ENCODE measurements around the gene TPRG1. TPM values are rescaled to one million over a fixed set of nuclear protein-coding genes. Genes with fewer than 3 reads are reported as not detected.

Gene TPRG1
- total and polyA plus RNA-seq, 2 of the 4 experiments (the other 2 are of a cell fraction) = 0.17 TPM; not detected in 1

DNA sequence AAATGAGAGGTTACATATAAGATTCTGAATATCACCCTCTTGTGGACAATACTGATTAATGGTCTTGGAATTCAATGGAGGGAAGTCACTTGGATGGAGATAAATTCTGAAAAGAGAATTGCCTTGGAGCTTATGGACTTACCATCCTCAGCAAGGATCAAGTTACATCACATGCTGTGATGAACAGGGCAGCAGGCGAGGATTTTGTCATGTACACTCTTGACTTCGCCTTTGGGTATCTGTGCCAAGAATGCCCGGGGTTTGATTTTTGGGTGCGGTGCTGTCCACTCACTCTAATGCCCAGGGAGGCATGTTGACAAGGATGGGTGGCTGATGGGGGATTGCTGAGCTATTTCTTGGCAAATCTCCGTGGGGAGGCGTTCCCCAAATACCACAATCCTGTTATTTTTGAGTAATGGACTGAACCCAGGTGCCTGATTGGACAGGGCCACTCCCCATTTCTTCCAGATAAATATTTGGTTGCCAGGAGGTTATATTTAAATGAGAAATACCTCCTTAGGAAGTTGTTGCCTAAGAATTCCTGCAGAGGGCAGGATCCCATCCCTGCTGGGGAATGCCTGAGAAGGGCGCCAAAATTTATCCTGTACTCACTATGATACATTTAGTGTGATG is 96.3 kb downstream of the TPRG1 start:
- H3K4me3 ChIP-seq (ENCODE audit: insufficient read depth, low read depth, low read length) = no peak overlapping the region
- H3K27me3 ChIP-seq (ENCODE audit: control insufficient read depth, insufficient read depth, low read length) = no peaks in the 10 kb centered on the region; the same call in 1 of the 2 replicates
- no peak overlapping the region for H3K4ac ChIP-seq (ENCODE audit: low read depth, low read length)
- H2BK15ac ChIP-seq (ENCODE audit: low read depth, low read length) = no peak overlapping the region
- dilution Hi-C loops (cut with HindIII; ENCODE audit: low sequenced_read_pairs, unreplicated experiment) = no loop called here
- no peak overlapping the region for H2BK120ac ChIP-seq (ENCODE audit: low read depth, low read length)
- no TSS peak for BruUV-seq (replicated peaks)
- no peak overlapping the region for H3K23ac ChIP-seq (ENCODE audit: low read depth, low read length)
- TF ChIP-seq BHLHE40 (IDR thresholded peaks at IDR 0.05; ENCODE audit: low read depth, low read length) = no peak
- 0 out of 2 replicates have a peak, but pooled peaks have one; percentile 9 for TF ChIP-seq CTCF (conservative IDR thresholded peaks at IDR 0.05; ENCODE audit: low read depth, low read length)
- in situ Hi-C loops (cut with MboI; ENCODE audit: low sequenced_read_pairs) = loop anchor here (10.0 kb wide), 1 partner anchor 677 kb away; no protein-coding TSS in a partner anchor
- no peak overlapping the region for H4K91ac ChIP-seq (ENCODE audit: insufficient read depth, low read depth, low read length)
- no peak overlapping the region for H3K4me2 ChIP-seq (ENCODE audit: low read depth, low read length)
- H3K36me3 ChIP-seq (ENCODE audit: control insufficient read depth, insufficient read depth, low read length) = no peaks in the 10 kb centered on the region
- intact Hi-C loops (cut with micrococcal nuclease) = loop anchor here (5.0 to 10.0 kb wide), 2 partner anchors 77 to 149 kb away; no protein-coding TSS in a partner anchor
- no peak overlapping the region for H2AFZ ChIP-seq (replicated peaks; ENCODE audit: low read length, poor library complexity)
- H4K8ac ChIP-seq (ENCODE audit: low read depth in 2 of 2, low read length in 2 of 2) = no peak overlapping the region
- H4K20me1 ChIP-seq (ENCODE audit: insufficient read depth, low read length) = no peaks in the 10 kb centered on the region
- no peak overlapping the region for H2AK5ac ChIP-seq (ENCODE audit: low read depth, low read length)
- no peaks in the 10 kb centered on the region for H3K79me1 ChIP-seq (ENCODE audit: low read depth in 1 of 2, low read length in 2 of 2)
- ChIA-PET CTCF (no interaction called here), POLR2A (ENCODE audit: unreplicated experiment) (no interaction called here)
- H3K4me1 ChIP-seq (ENCODE audit: control insufficient read depth, insufficient read depth, low read length) = no peaks in the 10 kb centered on the region
- WGBS, 2 experiments (ENCODE audit: extremely low coverage in 2 of 2, insufficient read length in 1 of 2) = no CpG with 5 or more reads among the region's 7 CpGs
- no peak overlapping the region for H3K14ac ChIP-seq (replicated peaks; ENCODE audit: low read depth, low read length)
- H4K5ac ChIP-seq (ENCODE audit: low read depth, low read length) = no peak overlapping the region
- no peak for ATAC-seq (ENCODE audit: low read depth)
- H2AK9ac ChIP-seq (replicated peaks; ENCODE audit: low read depth, low read length, poor library complexity) = no peak overlapping the region
- DNase-seq = no peak
- no peak overlapping the region for H3K27ac ChIP-seq (ENCODE audit: insufficient read depth, low read length)
- no peak overlapping the region for H3K18ac ChIP-seq (ENCODE audit: low read depth, low read length)
- H3K9me1 ChIP-seq (ENCODE audit: insufficient read depth, low read length) = no peaks in the 10 kb centered on the region
- H3K56ac ChIP-seq (ENCODE audit: extremely low read depth, insufficient read depth, low read length) = no peak overlapping the region
- no peaks in the 10 kb centered on the region for H3K9me3 ChIP-seq (ENCODE audit: control insufficient read depth, insufficient read depth, low read length)
- no peak overlapping the region for H2BK5ac ChIP-seq (ENCODE audit: low read depth, low read length, poor library complexity, severe bottlenecking)
- H3K9ac ChIP-seq (ENCODE audit: low read depth, low read length) = no peak overlapping the region
- H2BK20ac ChIP-seq (ENCODE audit: low read depth, low read length) = no peak overlapping the region
